Motor neuron (in vitro differentiated cells): ENCODE measurements around the gene PTPRK. TPM values are rescaled to one million over a fixed set of nuclear protein-coding genes. Genes with fewer than 3 reads are reported as not detected.

ENCODE experiments used
- ATAC-seq, 8 experiments: fragments of 200-7000 bp; cut with Tn5 transposase; replicated peaks in 6 of 8; 2 replicates each; pipeline ENCODE4 v1.8.0; 2021; ENCODE audit warnings: mild to moderate bottlenecking in 8 of 8, moderate library complexity in 8 of 8
- H3K27ac ChIP-seq, 2 donors: fragments of 250-450 bp; sonication (Bioruptor Pico); 2 replicates each; pipeline ENCODE4 v1.9.0; 2021; ENCODE audit warnings: antibody characterized with exemption in 2 of 2, mild to moderate bottlenecking in 2 of 2, moderate library complexity in 1 of 2
- H3K4me1 ChIP-seq, 2 donors: fragments of 250-450 bp; sonication (Bioruptor Pico); replicated peaks in 1 of 2; 2 replicates each; pipeline ENCODE4 v1.6.1; 2021; ENCODE audit warnings: antibody characterized with exemption in 2 of 2, mild to moderate bottlenecking in 2 of 2, moderate library complexity in 1 of 2
- H3K4me3 ChIP-seq, 5 donors: fragments of 250-450 bp; sonication (Bioruptor Pico); 2 replicates each; pipeline ENCODE4 v1.9.0; 2021; ENCODE audit warnings: antibody characterized with exemption in 5 of 5, mild to moderate bottlenecking in 5 of 5, moderate library complexity in 4 of 5
- WGBS, 10 experiments: fragments of 450-650 bp; shearing (Covaris generic); methylation state at CpG; one replicate each; pipeline ENCODE4 v1.0.0; 2022; 5-methylcytosine and 5-hydroxymethylcytosine counted together
- in situ Hi-C, 9 experiments: fragments of 400-800 bp; cut with MboI; loops; one replicate each; pipeline ENCODE4 v1.15.0; 2021; ENCODE audit warnings: low sequenced_read_pairs in 9 of 9, low pct_unique_long_range_greater_than_20kb in 2 of 9; ENCODE audit not compliant: unreplicated experiment in 9 of 9
- total RNA-seq, 8 experiments: library from RNA; unstranded; fragments of 300-600 nt; gene quantifications; 2 replicates each; pipeline versions ENCODE4 v1.2.3 to v1.2.4, GENCODE V29; 2022

The PTPRK gene
- total RNA-seq, 8 experiments from 2014 or later = 14.4 to 93.9 (median 26.3) TPM

DNA sequence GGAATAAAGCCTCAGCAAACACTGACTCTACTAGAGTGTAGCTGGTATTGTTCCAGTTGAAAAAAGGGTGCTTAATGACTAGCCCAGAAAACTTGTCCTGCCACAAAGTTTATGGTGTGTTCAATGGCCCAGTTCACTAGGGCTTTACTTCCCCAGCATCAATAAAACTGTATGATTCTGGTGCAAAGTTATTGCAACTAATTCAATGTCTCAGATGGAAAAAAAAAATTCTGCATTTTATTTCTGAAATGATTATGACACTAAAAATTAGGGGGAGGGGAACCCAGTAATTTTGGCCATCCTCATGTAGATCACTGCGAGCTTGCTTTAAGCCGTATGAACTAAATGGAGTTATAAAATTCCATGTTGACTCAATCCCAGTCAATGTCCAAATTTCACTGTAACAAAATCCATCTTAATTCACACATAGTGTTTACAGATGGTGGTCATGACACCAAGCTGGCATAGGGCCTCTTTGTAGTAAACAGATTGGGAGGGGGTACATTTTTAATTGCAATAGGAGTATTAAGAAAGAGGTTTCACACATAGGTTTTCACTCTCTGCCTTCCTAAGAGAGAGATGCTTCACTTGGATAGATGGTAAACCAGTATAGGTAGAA, 41.2 kb downstream of the PTPRK start:
- 83 to 100% (median 100%) methylated on average over 1 to 2 of the region's 2 CpGs; no CpG with 5 or more reads in 1 of the 10 experiments for WGBS, 10 experiments
- ATAC-seq = no peak
- in situ Hi-C loops = no loop called here
- H3K4me3 ChIP-seq = no peak overlapping the region
- no peaks in the 10 kb centered on the region for H3K4me1 ChIP-seq
- H3K27ac ChIP-seq = no peak overlapping the region

DNA sequence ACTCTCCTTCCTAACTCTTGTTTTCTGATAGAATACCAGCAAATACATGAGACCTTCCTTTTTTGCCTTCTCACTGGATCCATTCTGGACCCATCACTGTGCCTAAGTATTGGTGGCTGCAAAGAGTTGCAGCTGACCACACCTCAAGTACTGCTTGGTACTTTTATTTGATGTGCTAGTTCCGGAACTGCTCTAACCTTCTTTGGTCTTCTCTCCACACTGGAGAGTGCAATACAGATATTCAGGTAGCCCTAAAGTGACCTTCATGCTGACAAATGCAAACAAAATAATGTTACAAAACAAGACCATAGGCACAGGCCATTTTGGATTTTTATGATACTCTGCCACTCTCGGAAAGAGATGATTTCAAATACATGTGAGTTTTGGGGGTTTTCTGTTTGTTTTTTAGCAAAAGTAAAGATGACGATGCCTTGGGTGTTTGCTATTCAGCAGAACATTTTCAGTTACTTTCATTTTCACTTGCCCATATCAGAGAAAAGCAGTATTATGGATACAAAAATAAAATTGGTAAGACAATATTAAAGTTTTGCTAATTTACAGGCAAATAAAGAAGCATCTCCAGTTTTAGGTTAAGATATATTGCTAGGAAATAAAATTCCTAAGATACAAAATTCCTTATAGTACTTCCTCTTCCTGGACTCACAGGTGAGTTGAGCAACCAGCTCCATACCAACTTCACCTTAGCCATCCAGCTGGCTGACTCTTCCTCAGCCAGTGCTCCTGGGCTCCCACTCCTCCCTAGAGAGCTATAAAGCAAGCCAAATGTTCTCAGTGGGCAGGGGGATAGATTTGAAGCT, 42.0 kb downstream of the PTPRK start:
- no peak overlapping the region for H3K4me3 ChIP-seq
- 68 to 100% (median 98%) methylated on average over 1 to 3 of the region's 3 CpGs; no CpG with 5 or more reads in 2 of the 10 experiments for WGBS, 10 experiments
- H3K4me1 ChIP-seq = no peaks in the 10 kb centered on the region
- H3K27ac ChIP-seq = no peak overlapping the region
- in situ Hi-C loops = no loop called here
- ATAC-seq = no peak

DNA sequence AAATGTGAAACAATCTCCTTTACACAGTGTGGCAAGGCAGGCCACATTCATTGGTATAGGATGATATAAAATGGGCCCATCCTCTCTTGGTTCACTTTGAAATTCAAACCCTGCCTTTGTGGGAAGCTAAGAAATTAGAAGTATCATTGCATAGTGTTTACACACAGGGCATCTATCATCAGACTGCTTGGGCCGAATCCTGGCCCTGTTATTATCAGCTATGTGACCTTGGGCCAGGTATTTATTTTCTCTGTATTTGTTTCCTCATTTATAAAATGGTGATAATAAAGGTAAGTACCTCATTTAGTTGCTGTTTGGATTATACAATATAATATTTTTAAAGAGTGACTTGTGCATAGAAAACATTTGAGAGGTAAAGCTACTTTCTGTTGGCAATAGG, 45.5 kb downstream of the PTPRK start:
- H3K4me3 ChIP-seq = no peak overlapping the region
- H3K27ac ChIP-seq = no peak overlapping the region
- in situ Hi-C loops = no loop called here
- ATAC-seq = no peak
- H3K4me1 ChIP-seq = no peaks in the 10 kb centered on the region
- WGBS, 10 experiments = 88 to 100% (median 100%) methylated on average over 1 of the region's 1 CpG; no CpG with 5 or more reads in 7 of the 10 experiments

DNA sequence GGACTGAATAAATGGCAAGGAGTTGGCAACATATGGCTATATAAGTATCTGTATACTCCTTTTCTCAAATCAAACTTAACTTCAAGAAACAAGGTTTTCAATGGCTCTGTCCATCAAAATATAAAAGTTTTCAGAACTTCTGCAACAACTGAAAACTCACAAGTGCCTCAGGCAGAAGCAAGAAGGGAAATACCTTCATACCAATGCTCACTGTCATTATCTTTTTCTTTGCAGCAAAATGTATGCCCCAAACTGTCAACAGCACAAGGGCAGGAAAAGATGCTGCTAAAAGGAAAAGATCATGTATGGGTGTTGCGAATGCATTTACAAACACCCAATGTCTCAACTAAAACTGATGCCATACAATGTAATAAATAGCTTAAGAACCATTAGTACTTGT, 45.9 kb downstream of the PTPRK start:
- WGBS, 10 experiments = 88 to 100% (median 100%) methylated on average over 1 of the region's 1 CpG; no CpG with 5 or more reads in 4 of the 10 experiments
- no peaks in the 10 kb centered on the region for H3K4me1 ChIP-seq
- H3K27ac ChIP-seq = no peak overlapping the region
- ATAC-seq = no peak
- in situ Hi-C loops = no loop called here
- no peak overlapping the region for H3K4me3 ChIP-seq

DNA sequence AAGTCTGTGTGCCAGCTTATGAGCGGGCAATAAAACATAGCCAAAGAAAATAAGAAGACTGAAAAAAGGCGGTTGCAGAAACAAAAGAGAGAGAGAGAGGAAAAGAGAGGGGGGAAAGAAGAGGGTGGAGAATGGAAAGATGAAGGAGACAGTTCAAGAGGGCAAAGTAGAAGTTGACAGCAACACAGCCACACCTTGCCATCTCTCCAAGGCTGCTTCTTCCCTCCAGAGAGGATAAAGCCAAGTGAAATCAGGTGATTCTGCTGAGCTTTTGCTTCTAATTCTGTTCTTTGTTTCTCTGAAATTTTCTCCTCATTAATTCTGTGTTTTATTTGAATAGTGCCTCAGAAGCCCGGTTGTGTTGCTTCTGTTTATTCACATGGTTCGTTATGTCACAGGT, 48.5 kb downstream of the PTPRK start:
- no peak overlapping the region for H3K27ac ChIP-seq
- WGBS, 10 experiments = 80 to 100% (median 90%) methylated on average over 1 to 4 of the region's 4 CpGs
- no peak for ATAC-seq
- no peaks in the 10 kb centered on the region for H3K4me1 ChIP-seq
- in situ Hi-C loops = no loop called here
- H3K4me3 ChIP-seq = no peak overlapping the region

DNA sequence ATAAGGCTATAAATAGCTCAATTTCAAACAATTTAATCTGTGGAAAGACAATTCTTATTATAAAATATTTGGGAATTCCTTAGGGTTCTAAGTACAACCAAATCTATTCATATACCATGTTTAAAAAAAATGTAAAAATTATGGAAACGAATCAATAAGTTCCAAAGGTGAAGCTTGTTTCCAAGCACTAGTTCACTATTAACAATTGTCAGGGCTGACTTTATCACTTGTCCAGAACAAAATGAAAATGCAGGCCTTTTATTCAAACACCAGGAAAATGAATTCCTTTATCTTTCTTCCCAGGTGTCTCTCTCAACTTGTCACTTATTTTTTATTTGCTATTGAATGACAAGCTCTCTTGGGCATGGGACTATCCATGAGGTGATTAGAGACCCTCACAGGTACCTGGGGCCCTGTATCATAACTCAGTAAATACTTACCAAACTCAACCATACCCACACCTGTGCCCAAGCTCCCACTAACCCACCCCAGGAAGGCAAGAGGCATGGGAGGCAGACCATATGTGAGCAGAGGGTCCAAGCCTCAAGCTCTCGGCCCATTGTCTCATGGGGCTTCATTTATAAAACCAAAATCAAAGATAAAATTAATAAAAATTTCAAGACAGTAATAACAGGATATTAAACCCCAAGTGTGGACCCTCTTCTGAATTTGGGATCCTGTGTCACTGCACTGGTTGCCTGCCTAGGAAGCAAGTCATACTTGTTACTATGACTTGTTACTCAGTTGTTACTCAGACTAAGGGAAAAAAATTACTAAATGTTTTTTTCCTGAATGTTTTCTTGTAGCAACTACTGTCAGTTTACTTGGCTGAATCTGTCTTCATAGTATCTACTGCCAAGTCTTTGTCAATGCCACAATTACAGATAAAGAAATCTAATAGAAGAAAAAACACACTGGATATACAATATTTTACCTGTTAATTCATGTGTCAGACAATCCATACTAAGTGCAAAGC, 54.7 kb downstream of the PTPRK start:
- ATAC-seq = no peak

DNA sequence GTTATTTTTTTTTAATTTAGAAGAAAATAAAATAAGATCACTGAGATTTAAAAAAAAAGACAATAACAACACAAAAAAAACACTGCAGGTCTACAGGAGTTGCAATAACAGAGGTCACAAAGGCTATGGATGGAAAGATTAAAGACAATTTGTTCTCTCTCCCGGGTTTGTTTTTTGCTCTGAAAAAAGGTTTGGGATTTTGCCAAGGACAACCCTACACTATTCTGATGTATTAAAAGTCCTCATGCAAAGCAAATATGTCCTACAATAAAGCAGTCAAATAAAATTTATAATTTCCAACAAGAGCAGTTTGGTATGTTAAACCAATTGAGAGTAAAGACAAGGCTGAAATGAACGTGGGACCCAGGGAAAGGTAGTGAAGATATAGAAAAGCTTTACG, 55.6 kb downstream of the PTPRK start:
- no peak for ATAC-seq
- in situ Hi-C loops = no loop called here
- no peak overlapping the region for H3K4me3 ChIP-seq
- H3K4me1 ChIP-seq = no peaks in the 10 kb centered on the region
- 61 to 100% (median 88%) methylated on average over 1 to 3 of the region's 3 CpGs for WGBS, 10 experiments
- H3K27ac ChIP-seq = no peak overlapping the region

More for the DNA sequence above, 54.7 kb downstream of the PTPRK start:
- WGBS, 10 experiments = 63 to 100% (median 83%) methylated on average over 1 to 2 of the region's 2 CpGs; no CpG with 5 or more reads in 1 of the 10 experiments
- H3K4me3 ChIP-seq = no peak overlapping the region
- no peaks in the 10 kb centered on the region for H3K4me1 ChIP-seq
- in situ Hi-C loops = no loop called here
- H3K27ac ChIP-seq = no peak overlapping the region

DNA sequence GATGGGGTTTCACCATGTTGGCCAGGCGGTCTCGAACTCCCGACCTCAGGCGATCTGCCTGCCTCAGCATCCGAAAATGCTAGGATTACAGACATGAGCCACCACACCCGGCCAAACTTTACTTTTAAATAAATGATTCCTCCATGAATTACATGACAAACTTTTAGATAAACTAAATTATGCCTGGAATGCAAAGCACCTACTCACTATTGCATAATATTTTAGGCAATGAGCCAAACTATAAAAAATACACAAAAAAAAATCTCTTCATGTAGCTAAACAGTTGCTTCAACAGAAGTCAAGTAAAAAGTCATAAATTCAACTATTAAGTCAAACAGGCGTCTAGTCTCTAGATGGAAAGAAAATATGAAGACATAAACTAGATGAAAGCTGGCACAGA, 56.5 kb downstream of the PTPRK start:
- no peaks in the 10 kb centered on the region for H3K4me1 ChIP-seq
- WGBS, 10 experiments = 15 to 100% (median 92%) methylated on average over 1 to 7 of the region's 7 CpGs; no CpG with 5 or more reads in 1 of the 10 experiments
- in situ Hi-C loops = no loop called here
- no peak for ATAC-seq
- no peak overlapping the region for H3K27ac ChIP-seq
- no peak overlapping the region for H3K4me3 ChIP-seq

DNA sequence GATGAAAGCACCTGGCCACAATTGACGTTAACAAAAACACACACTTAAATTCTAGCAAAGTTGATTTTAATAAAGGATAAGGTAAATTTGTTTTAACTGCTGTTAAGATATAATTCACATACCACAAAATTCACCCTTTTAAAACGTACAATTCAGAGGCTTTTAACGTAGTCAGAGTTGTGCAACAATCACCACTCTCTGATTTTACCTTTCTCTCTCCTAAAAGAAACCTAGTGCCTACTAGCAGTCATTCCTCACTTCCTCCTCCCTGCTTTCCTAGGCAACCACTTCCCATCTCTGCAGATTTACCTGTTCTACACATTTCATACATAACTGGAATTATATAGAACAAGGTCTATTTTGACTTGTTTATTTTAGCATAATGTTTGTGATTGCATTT, 58.9 kb downstream of the PTPRK start:
- WGBS, 10 experiments = 55 to 100% (median 96%) methylated on average over 1 to 3 of the region's 3 CpGs; no CpG with 5 or more reads in 1 of the 10 experiments
- no peak for ATAC-seq
- H3K4me3 ChIP-seq = no peak overlapping the region
- no peak overlapping the region for H3K27ac ChIP-seq
- peaks cover 0 to 14% of the 10 kb centered on the region in 2 donors for H3K4me1 ChIP-seq
- in situ Hi-C loops = no loop called here

DNA sequence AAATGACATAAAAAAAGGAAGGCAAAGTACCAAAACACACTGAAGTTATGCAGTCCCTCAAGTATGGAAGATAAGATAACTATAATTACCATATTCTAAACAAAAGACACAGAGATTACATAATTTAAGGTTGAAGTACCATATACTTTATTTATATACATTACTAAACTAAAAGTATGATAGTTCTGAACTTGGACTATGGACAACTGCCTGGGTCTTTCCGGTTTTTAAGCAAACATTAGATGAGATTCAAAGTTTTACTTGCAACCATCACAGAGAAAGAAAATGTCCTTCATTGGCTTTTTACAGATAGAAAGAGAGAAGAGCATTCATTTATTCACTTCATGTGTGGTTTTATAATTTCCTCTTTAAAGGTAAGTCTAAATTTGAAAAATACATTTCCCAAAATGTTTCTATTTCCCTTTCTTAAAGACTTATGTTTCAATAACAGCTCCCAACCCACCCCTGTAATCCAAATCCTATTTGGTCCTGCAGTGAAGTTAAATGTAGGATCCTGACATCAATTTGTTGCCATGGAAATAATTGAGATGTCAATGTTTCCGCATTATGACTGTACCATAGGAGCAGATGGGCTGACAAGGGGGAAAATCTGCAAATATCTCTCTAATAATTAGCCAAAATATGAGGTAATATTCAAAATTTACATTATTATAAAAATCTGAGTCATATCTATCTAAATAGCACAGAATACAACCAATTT, 63.7 kb downstream of the PTPRK start:
- no peak overlapping the region for H3K4me3 ChIP-seq
- ATAC-seq = no peak
- H3K27ac ChIP-seq = no peak overlapping the region
- WGBS, 10 experiments = 86 to 100% (median 94%) methylated on average over 1 to 2 of the region's 2 CpGs; no CpG with 5 or more reads in 1 of the 10 experiments
- in situ Hi-C loops = no loop called here
- peaks cover 0 to 14% of the 10 kb centered on the region in 2 donors for H3K4me1 ChIP-seq

DNA sequence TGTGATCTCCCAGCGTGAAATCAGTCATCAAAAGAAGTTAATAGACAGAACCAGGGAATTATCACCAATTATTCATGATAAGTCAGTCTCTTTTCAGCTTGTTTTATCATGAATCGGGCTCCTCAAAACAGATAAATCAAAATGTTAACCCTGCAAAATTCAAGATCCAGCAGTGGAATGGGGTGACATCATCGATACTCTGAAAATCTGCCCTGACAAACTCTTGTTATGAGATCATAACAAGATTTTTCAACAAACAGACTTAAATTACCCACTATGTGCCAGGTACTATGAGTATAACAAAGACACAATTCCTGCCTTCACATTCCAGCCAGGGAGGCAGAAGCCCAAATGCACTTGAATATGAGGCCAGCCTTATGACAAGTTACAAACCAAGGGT, 64.4 kb downstream of the PTPRK start:
- Histone ChIP-seq H3K27ac (no peak overlapping the region), H3K4me3 (no peak overlapping the region), H3K4me1 (peaks cover 0 to 14% of the 10 kb centered on the region in 2 donors)
- WGBS, 10 experiments = 80 to 100% (median 94%) methylated on average over 1 to 3 of the region's 3 CpGs
- no peak for ATAC-seq
- in situ Hi-C loops = no loop called here

DNA sequence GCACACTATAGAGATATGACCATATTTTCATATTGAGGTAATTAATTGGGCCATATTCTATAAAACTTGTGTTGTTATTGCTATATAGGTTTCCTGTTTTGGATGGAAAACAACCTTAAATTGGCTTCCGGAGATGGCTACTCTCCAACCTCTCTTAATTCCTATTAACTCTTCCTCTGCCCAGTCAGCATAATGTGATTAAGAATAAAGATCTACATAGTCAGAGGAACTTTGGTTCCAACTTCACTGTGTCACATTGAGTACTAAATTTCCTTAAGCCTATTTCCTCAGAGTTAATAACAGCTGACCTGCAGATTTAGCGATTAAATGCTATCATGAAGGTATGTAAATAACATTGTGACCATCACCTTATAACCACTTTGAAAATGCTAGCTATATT, 67.7 kb downstream of the PTPRK start:
- ATAC-seq = no peak
- 83 to 100% (median 100%) methylated on average over 1 to 2 of the region's 2 CpGs; no CpG with 5 or more reads in 1 of the 10 experiments for WGBS, 10 experiments
- in situ Hi-C loops = no loop called here
- peaks cover 0 to 11% of the 10 kb centered on the region in 2 donors for H3K4me1 ChIP-seq
- H3K4me3 ChIP-seq = no peak overlapping the region
- no peak overlapping the region for H3K27ac ChIP-seq
